ENCODE data around the gene PITRM1. TPM values are rescaled to one million over a fixed set of nuclear protein-coding genes. Genes with fewer than 3 reads are reported as not detected.

Gene PITRM1
- total and polyA plus RNA-seq, 2 donors (not counting 3 experiments of a cell fraction or from before 2014, with no cell fraction given), result 83.2 to 145 TPM

DNA sequence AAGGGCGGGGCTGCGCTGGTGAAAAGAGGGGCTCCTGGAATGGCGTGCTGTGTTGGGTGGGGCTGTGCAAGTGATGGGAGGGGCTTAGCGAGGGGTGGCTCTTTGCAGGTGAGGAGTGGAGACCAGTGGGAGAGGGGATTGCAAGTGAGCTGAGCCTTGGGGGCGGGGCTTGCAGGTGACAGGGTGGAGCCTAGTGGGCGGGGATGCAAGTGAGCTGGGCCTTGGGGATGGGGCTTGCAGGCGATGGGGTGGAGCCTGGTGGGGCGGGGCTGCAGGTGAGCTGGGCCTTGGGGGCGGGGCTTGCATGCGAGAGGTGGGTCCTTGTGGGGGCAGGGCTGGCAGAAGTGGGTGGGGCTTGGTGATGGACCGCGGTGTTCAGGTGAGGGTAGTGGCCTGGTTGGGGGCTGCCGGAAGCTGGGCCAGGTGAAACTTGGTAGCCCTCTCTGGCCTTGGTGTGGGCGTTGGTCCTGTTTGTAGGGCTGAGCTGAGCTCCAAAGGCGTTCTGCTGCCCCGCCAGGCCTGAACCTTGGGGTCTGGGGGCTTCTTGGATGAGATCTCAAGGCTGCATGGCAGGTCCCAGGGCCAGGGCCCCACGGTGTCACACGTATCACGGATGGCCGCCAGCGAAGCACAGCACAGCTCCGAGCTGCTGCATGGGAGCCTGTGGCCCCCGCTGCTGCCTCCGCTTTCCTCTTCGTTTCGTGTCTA, 743 bp upstream of the PITRM1 start:
- peak overlapping the region; percentile 18 for H2AFZ ChIP-seq (ENCODE audit: low read depth, low read length)
- no peak overlapping the region for H3K27ac ChIP-seq (ENCODE audit: insufficient read depth, low read depth, low read length)
- intact Hi-C loops (cut with micrococcal nuclease), result no loop called here
- no TSS peak for BruUV-seq (replicated peaks)
- TF ChIP-seq POLR2A (IDR thresholded peaks at IDR 0.05; ENCODE audit: low read depth, low read length) (no peak), MYC (IDR thresholded peaks at IDR 0.05; ENCODE audit: low read depth, low read length) (no peak), GATA2 (IDR thresholded peaks at IDR 0.05; ENCODE audit: insufficient read depth, insufficient read length, low read depth, low read length) (no peak), EZH2 (IDR thresholded peaks at IDR 0.05; ENCODE audit: borderline replicate concordance, low read depth, low read length, severe bottlenecking) (no peak), JUN (IDR thresholded peaks at IDR 0.05; ENCODE audit: borderline replicate concordance, insufficient read depth, insufficient read length, low read depth) (no peak)
- TF ChIP-seq, protein P1, sequence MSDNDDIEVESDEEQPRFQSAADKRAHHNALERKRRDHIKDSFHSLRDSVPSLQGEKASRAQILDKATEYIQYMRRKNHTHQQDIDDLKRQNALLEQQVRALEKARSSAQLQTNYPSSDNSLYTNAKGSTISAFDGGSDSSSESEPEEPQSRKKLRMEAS (IDR thresholded peaks at IDR 0.05; ENCODE audit: insufficient read depth, insufficient read length), result no peak
- TF ChIP-seq, protein P2, sequence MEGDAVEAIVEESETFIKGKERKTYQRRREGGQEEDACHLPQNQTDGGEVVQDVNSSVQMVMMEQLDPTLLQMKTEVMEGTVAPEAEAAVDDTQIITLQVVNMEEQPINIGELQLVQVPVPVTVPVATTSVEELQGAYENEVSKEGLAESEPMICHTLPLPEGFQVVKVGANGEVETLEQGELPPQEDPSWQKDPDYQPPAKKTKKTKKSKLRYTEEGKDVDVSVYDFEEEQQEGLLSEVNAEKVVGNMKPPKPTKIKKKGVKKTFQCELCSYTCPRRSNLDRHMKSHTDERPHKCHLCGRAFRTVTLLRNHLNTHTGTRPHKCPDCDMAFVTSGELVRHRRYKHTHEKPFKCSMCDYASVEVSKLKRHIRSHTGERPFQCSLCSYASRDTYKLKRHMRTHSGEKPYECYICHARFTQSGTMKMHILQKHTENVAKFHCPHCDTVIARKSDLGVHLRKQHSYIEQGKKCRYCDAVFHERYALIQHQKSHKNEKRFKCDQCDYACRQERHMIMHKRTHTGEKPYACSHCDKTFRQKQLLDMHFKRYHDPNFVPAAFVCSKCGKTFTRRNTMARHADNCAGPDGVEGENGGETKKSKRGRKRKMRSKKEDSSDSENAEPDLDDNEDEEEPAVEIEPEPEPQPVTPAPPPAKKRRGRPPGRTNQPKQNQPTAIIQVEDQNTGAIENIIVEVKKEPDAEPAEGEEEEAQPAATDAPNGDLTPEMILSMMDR (IDR thresholded peaks at IDR 0.05; ENCODE audit: extremely low read depth in 1 of 2, insufficient read depth in 1 of 2, low read depth in 1 of 2, low read length in 2 of 2), result no peak
- H3K4me3 ChIP-seq (replicated peaks in 1 of 3; ENCODE audit: insufficient read depth in 1 of 3, low read depth in 1 of 3, low read length in 3 of 3), result peak overlapping the region in 1 of 3 experiments; percentile 28
- H3K9me3 ChIP-seq (replicated peaks; ENCODE audit: control insufficient read depth, insufficient read depth, low read length), result no peaks in the 10 kb centered on the region
- H3K9ac ChIP-seq (replicated peaks; ENCODE audit: extremely low read depth, insufficient read depth, low read length), result no peak overlapping the region
- no peak for FAIRE-seq
- H4K20me1 ChIP-seq (replicated peaks; ENCODE audit: control insufficient read depth, extremely low read depth, insufficient read depth, low read length), result no peaks in the 10 kb centered on the region
- no peak for DNase-seq (ENCODE audit: low read depth, low spot score)
- dilution Hi-C loops (cut with MboI; ENCODE audit: extremely low pct_ligation_motif_present, low sequenced_read_pairs), result no loop called here
- peaks cover 4 to 9% of the 10 kb centered on the region in 2 experiments for H3K36me3 ChIP-seq (ENCODE audit: control insufficient read depth in 2 of 2, extremely low read depth in 1 of 2, insufficient read depth in 2 of 2, low read length in 2 of 2)
- peaks cover 8% of the 10 kb centered on the region for H3K4me1 ChIP-seq (ENCODE audit: control insufficient read depth, extremely low read depth, insufficient read depth, low read length)
- H3K27me3 ChIP-seq (ENCODE audit: control insufficient read depth in 2 of 2, insufficient read depth in 2 of 2, low read length in 2 of 2), result peaks cover 15 to 21% of the 10 kb centered on the region in 2 experiments
- no peak overlapping the region for H3K4me2 ChIP-seq (ENCODE audit: insufficient read depth, low read length)
- ChIA-PET CTCF (interaction anchor here (0.9 to 1.0 kb wide), 2 partner anchors 9 to 71 kb away, joined by 3 read pairs; no protein-coding TSS in a partner anchor), POLR2A (interaction anchor here (0.6 to 1.8 kb wide), 6 partner anchors 8 to 1513 kb away, joined by 3 to 5 read pairs (median 4); no protein-coding TSS in a partner anchor)
- no peaks in the 10 kb centered on the region for H3K9me1 ChIP-seq (replicated peaks; ENCODE audit: control insufficient read depth, extremely low read depth, insufficient read depth, low read length)
- H3K79me2 ChIP-seq (ENCODE audit: control insufficient read depth, insufficient read depth, low read length), result peaks cover 32% of the 10 kb centered on the region

Measured in endothelial cell of umbilical vein (primary cell).